ENCODE data around the gene BPIFB2.

GRCh38 chr20:33012327-33013189 is 5.1 kb downstream of the BPIFB2 start:
- TF ChIP-seq, protein P1, sequence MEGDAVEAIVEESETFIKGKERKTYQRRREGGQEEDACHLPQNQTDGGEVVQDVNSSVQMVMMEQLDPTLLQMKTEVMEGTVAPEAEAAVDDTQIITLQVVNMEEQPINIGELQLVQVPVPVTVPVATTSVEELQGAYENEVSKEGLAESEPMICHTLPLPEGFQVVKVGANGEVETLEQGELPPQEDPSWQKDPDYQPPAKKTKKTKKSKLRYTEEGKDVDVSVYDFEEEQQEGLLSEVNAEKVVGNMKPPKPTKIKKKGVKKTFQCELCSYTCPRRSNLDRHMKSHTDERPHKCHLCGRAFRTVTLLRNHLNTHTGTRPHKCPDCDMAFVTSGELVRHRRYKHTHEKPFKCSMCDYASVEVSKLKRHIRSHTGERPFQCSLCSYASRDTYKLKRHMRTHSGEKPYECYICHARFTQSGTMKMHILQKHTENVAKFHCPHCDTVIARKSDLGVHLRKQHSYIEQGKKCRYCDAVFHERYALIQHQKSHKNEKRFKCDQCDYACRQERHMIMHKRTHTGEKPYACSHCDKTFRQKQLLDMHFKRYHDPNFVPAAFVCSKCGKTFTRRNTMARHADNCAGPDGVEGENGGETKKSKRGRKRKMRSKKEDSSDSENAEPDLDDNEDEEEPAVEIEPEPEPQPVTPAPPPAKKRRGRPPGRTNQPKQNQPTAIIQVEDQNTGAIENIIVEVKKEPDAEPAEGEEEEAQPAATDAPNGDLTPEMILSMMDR (IDR thresholded peaks at IDR 0.05) = no peak
- no peak for TF ChIP-seq POLR2AphosphoS5 (IDR thresholded peaks at IDR 0.05; ENCODE audit: low read depth, low read length)
- TF ChIP-seq REST (IDR thresholded peaks at IDR 0.05; ENCODE audit: insufficient read depth in 1 of 2, low read depth in 2 of 2, low read length in 1 of 2) = no peak
- TF ChIP-seq SIN3A (IDR thresholded peaks at IDR 0.05; ENCODE audit: borderline replicate concordance, insufficient read depth, low read depth, low read length) = no peak

Measured in Panc1 (cell line).